GM23338 (cell line): Measurements from ENCODE around the gene AGAP1. TPM values are rescaled to one million over a fixed set of nuclear protein-coding genes. Genes with fewer than 3 reads are reported as not detected.

ENCODE experiments used
- ATAC-seq: fragments of 200-7000 bp; cut with Tn5 transposase; 3 replicates; pipeline ENCODE4 v1.9.1; 2020
- DNase-seq: peaks from one replicate; pipeline ENCODE4 v3.0.0-alpha.2; 2015; ENCODE audit warnings: low spot score
- H2AFZ ChIP-seq: fragments of 200-600 bp; sonication (generic); 2 replicates; pipeline ENCODE4 v1.8.0; 2016; ENCODE audit warnings: antibody characterized with exemption, mild to moderate bottlenecking, moderate library complexity
- H3F3A ChIP-seq: fragments of 200-600 bp; sonication (generic); replicated peaks from 2 replicates; pipeline ENCODE4 v1.8.0; 2017; ENCODE audit warnings: antibody characterized with exemption, mixed run types, low read depth
- H3K27ac ChIP-seq: fragments of 200-600 bp; sonication (generic); 2 replicates; pipeline ENCODE4 v1.6.1; 2016; ENCODE audit warnings: low read depth
- H3K27me3 ChIP-seq: fragments of 200-600 bp; sonication (generic); 2 replicates; pipeline ENCODE4 v1.8.0; 2016; ENCODE audit warnings: mild to moderate bottlenecking, mixed run types, moderate library complexity; ENCODE audit not compliant: insufficient read depth
- H3K36me3 ChIP-seq: fragments of 200-600 bp; sonication (generic); 2 replicates; pipeline ENCODE4 v1.8.0; 2016; ENCODE audit warnings: mild to moderate bottlenecking; ENCODE audit not compliant: insufficient read depth
- H3K4me1 ChIP-seq: fragments of 200-600 bp; sonication (generic); 2 replicates; pipeline ENCODE4 v1.8.0; 2016; ENCODE audit warnings: mild to moderate bottlenecking, moderate library complexity; ENCODE audit not compliant: insufficient read depth
- H3K4me2 ChIP-seq: fragments of 200-600 bp; sonication (generic); 2 replicates; pipeline ENCODE4 v1.7.1; 2017; ENCODE audit warnings: mixed run types
- H3K4me3 ChIP-seq: fragments of 200-600 bp; sonication (generic); 2 replicates; pipeline ENCODE4 v1.6.1; 2016; ENCODE audit warnings: mixed run types
- H3K79me2 ChIP-seq: fragments of 200-600 bp; sonication (generic); replicated peaks from 2 replicates; pipeline ENCODE4 v1.8.0; 2017; ENCODE audit warnings: mild to moderate bottlenecking; ENCODE audit not compliant: insufficient read depth
- H3K9me2 ChIP-seq: fragments of 200-600 bp; sonication (generic); 2 replicates; pipeline ENCODE4 v1.8.0; 2017; ENCODE audit not compliant: insufficient read depth
- H4K20me1 ChIP-seq: fragments of 200-600 bp; sonication (generic); replicated peaks from 2 replicates; pipeline ENCODE4 v1.8.0; 2017; ENCODE audit warnings: mild to moderate bottlenecking; ENCODE audit not compliant: insufficient read depth
- H3K27ac Mint-ChIP-seq: 2 replicates; pipeline ENCODE4 v1.8.0; 2020; ENCODE audit warnings: inconsistent platforms, mild to moderate bottlenecking, moderate library complexity, mixed read lengths
- H3K27me3 Mint-ChIP-seq: 3 replicates; pipeline ENCODE4 v1.8.0; 2022; ENCODE audit warnings: low read depth, mild to moderate bottlenecking, moderate library complexity, mixed read lengths, inconsistent platforms; ENCODE audit not compliant: insufficient read depth, poor library complexity
- H3K36me3 Mint-ChIP-seq: 3 replicates; pipeline ENCODE4 v1.8.0; 2021; ENCODE audit warnings: low read depth, mild to moderate bottlenecking, inconsistent platforms, moderate library complexity, mixed read lengths
- H3K4me1 Mint-ChIP-seq: 3 replicates; pipeline ENCODE4 v1.8.0; 2020; ENCODE audit warnings: mild to moderate bottlenecking, inconsistent platforms, mixed read lengths
- H3K4me3 Mint-ChIP-seq: 3 replicates; pipeline ENCODE4 v1.8.0; 2021; ENCODE audit warnings: moderate library complexity, mild to moderate bottlenecking, inconsistent platforms, mixed read lengths
- H3K9me3 Mint-ChIP-seq: 3 replicates; pipeline ENCODE4 v1.8.0; 2020; ENCODE audit warnings: moderate library complexity, mild to moderate bottlenecking, inconsistent platforms, mixed read lengths
- CREB1 ChIP-seq: fragments of 250-450 bp; sonication (Bioruptor Pico); IDR thresholded peaks from 2 replicates; pipeline ENCODE4 v1.5.0; 2020; ENCODE audit warnings: low read depth, mild to moderate bottlenecking, moderate library complexity
- EZH2 ChIP-seq: fragments of 200-600 bp; sonication (generic); IDR thresholded peaks from one replicate; pipeline ENCODE4 v1.8.0; 2017; ENCODE audit warnings: antibody characterized with exemption, mild to moderate bottlenecking, low read depth; ENCODE audit not compliant: unreplicated experiment
- EZH2phosphoT487 ChIP-seq: fragments of 200-600 bp; sonication (generic); IDR thresholded peaks from one replicate; pipeline ENCODE4 v1.8.1; 2018; ENCODE audit warnings: antibody characterized with exemption; ENCODE audit not compliant: unreplicated experiment
- JUNB ChIP-seq: IDR thresholded peaks from one replicate; pipeline ENCODE4 v1.6.1; 2016; ENCODE audit warnings: antibody characterized with exemption; ENCODE audit not compliant: unreplicated experiment
- NANOG ChIP-seq: IDR thresholded peaks from 2 replicates; pipeline ENCODE4 v1.6.1; 2016; ENCODE audit warnings: antibody characterized with exemption, borderline replicate concordance
- POLR2AphosphoS5 ChIP-seq: IDR thresholded peaks from 2 replicates; pipeline ENCODE4 v1.6.1; 2016; ENCODE audit warnings: antibody characterized with exemption, low read depth
- STAT1 ChIP-seq: IDR thresholded peaks from one replicate; pipeline ENCODE4 v1.6.1; 2016; ENCODE audit warnings: antibody characterized with exemption; ENCODE audit not compliant: unreplicated experiment
- ZNF114 ChIP-seq: fragments of 250-450 bp; sonication (Bioruptor Pico); IDR thresholded peaks from 2 replicates; pipeline ENCODE4 v1.5.0; 2020; ENCODE audit warnings: mild to moderate bottlenecking, moderate library complexity
- ZNF331 ChIP-seq: fragments of 250-450 bp; sonication (Bioruptor Pico); IDR thresholded peaks from 2 replicates; pipeline ENCODE4 v1.5.0; 2020; ENCODE audit warnings: low read depth, mild to moderate bottlenecking, moderate library complexity
- polyA plus RNA-seq: library from polyadenylated mRNA; unstranded; fragments of >200 nt; fragmentation: Nextera tagmentation; extraction: Ambion mirVana; gene quantifications from 2 replicates; pipeline ENCODE4 v1.2.1, GENCODE V29; 2016
- total RNA-seq: library from RNA; depleted of rRNA; stranded (reverse); fragments of >200 nt; shearing (Covaris generic); gene quantifications from 2 replicates; pipeline ENCODE4 v1.2.3, GENCODE V29; 2014
- TF ChIP-seq, protein P1 (sequence below): IDR thresholded peaks from one replicate; pipeline ENCODE4 v1.6.1; 2018; ENCODE audit warnings: antibody characterized with exemption; ENCODE audit not compliant: unreplicated experiment
- TF ChIP-seq, protein P2 (sequence below), 2 experiments: fragments of 200-600 bp in 1 of 2; sonication (generic) in 1 of 2; conservative IDR thresholded peaks; 2 replicates each; pipeline versions ENCODE4 v1.5.1 to v1.6.1; 2016 to 2017; ENCODE audit warnings: antibody characterized with exemption in 2 of 2, low read depth in 2 of 2, mild to moderate bottlenecking in 2 of 2, moderate library complexity in 1 of 2
- TF ChIP-seq, protein P3 (sequence below): fragments of 250-450 bp; sonication (Bioruptor Pico); IDR thresholded peaks from 2 replicates; pipeline ENCODE4 v1.5.0; 2020; ENCODE audit warnings: mild to moderate bottlenecking, moderate library complexity
- TF ChIP-seq, protein P4 (sequence below): IDR thresholded peaks from 2 replicates; pipeline ENCODE4 v1.6.1; 2016; ENCODE audit warnings: antibody characterized with exemption

The AGAP1 gene
- total and polyA plus RNA-seq, 2 experiments from 2014 or later = 13.3 to 27.9 TPM

DNA sequence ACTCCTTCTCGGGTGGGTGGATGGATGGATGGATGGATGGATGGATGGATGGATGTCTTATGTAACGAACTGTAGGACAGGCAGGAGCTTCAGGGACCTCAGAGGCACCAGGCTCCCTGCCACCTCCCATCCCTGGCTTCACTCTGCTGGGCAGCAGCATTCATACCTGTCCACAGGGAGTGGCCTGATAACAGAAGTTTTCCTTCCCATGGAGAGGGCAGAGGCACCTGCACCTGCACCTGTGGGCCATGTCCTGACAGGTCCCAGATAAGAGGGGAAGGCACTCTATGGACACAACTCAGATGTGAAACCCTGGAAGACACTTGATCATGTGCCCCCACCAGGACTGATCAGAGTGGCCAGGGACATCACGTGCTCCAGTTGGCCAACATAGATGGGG is 532.0 kb downstream of the AGAP1 start:
- Mint-ChIP-seq H3K36me3 (peaks cover 11% of the 10 kb centered on the region), H3K27me3 (peaks cover 10% of the 10 kb centered on the region), H3K27ac (no peak overlapping the region), H3K4me1 (peaks cover 8% of the 10 kb centered on the region), H3K9me3 (no peaks in the 10 kb centered on the region; the same call in 2 of the 3 replicates), H3K4me3 (no peak overlapping the region)
- no peaks in the 10 kb centered on the region; the same call in 1 of the 2 replicates for H3K9me2 ChIP-seq
- H3K4me2 ChIP-seq = no peak overlapping the region
- H3K79me2 ChIP-seq = no peaks in the 10 kb centered on the region
- no peaks in the 10 kb centered on the region for H3K27me3 ChIP-seq
- no peaks in the 10 kb centered on the region for H4K20me1 ChIP-seq
- no peaks in the 10 kb centered on the region for H3F3A ChIP-seq
- no peak for ATAC-seq
- TF ChIP-seq POLR2AphosphoS5 = no peak
- TF ChIP-seq, protein P1, sequence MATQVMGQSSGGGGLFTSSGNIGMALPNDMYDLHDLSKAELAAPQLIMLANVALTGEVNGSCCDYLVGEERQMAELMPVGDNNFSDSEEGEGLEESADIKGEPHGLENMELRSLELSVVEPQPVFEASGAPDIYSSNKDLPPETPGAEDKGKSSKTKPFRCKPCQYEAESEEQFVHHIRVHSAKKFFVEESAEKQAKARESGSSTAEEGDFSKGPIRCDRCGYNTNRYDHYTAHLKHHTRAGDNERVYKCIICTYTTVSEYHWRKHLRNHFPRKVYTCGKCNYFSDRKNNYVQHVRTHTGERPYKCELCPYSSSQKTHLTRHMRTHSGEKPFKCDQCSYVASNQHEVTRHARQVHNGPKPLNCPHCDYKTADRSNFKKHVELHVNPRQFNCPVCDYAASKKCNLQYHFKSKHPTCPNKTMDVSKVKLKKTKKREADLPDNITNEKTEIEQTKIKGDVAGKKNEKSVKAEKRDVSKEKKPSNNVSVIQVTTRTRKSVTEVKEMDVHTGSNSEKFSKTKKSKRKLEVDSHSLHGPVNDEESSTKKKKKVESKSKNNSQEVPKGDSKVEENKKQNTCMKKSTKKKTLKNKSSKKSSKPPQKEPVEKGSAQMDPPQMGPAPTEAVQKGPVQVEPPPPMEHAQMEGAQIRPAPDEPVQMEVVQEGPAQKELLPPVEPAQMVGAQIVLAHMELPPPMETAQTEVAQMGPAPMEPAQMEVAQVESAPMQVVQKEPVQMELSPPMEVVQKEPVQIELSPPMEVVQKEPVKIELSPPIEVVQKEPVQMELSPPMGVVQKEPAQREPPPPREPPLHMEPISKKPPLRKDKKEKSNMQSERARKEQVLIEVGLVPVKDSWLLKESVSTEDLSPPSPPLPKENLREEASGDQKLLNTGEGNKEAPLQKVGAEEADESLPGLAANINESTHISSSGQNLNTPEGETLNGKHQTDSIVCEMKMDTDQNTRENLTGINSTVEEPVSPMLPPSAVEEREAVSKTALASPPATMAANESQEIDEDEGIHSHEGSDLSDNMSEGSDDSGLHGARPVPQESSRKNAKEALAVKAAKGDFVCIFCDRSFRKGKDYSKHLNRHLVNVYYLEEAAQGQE = no peak
- no peak for TF ChIP-seq NANOG
- TF ChIP-seq EZH2 = no peak
- TF ChIP-seq, protein P2, sequence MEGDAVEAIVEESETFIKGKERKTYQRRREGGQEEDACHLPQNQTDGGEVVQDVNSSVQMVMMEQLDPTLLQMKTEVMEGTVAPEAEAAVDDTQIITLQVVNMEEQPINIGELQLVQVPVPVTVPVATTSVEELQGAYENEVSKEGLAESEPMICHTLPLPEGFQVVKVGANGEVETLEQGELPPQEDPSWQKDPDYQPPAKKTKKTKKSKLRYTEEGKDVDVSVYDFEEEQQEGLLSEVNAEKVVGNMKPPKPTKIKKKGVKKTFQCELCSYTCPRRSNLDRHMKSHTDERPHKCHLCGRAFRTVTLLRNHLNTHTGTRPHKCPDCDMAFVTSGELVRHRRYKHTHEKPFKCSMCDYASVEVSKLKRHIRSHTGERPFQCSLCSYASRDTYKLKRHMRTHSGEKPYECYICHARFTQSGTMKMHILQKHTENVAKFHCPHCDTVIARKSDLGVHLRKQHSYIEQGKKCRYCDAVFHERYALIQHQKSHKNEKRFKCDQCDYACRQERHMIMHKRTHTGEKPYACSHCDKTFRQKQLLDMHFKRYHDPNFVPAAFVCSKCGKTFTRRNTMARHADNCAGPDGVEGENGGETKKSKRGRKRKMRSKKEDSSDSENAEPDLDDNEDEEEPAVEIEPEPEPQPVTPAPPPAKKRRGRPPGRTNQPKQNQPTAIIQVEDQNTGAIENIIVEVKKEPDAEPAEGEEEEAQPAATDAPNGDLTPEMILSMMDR (conservative IDR thresholded peaks at IDR 0.05; ENCODE audit: low read depth in 2 of 2) = no peak
- no peak for TF ChIP-seq EZH2phosphoT487
- no peak for TF ChIP-seq ZNF114 (CRISPR knock-in tag)
- TF ChIP-seq JUNB = no peak
- TF ChIP-seq, protein P3, sequence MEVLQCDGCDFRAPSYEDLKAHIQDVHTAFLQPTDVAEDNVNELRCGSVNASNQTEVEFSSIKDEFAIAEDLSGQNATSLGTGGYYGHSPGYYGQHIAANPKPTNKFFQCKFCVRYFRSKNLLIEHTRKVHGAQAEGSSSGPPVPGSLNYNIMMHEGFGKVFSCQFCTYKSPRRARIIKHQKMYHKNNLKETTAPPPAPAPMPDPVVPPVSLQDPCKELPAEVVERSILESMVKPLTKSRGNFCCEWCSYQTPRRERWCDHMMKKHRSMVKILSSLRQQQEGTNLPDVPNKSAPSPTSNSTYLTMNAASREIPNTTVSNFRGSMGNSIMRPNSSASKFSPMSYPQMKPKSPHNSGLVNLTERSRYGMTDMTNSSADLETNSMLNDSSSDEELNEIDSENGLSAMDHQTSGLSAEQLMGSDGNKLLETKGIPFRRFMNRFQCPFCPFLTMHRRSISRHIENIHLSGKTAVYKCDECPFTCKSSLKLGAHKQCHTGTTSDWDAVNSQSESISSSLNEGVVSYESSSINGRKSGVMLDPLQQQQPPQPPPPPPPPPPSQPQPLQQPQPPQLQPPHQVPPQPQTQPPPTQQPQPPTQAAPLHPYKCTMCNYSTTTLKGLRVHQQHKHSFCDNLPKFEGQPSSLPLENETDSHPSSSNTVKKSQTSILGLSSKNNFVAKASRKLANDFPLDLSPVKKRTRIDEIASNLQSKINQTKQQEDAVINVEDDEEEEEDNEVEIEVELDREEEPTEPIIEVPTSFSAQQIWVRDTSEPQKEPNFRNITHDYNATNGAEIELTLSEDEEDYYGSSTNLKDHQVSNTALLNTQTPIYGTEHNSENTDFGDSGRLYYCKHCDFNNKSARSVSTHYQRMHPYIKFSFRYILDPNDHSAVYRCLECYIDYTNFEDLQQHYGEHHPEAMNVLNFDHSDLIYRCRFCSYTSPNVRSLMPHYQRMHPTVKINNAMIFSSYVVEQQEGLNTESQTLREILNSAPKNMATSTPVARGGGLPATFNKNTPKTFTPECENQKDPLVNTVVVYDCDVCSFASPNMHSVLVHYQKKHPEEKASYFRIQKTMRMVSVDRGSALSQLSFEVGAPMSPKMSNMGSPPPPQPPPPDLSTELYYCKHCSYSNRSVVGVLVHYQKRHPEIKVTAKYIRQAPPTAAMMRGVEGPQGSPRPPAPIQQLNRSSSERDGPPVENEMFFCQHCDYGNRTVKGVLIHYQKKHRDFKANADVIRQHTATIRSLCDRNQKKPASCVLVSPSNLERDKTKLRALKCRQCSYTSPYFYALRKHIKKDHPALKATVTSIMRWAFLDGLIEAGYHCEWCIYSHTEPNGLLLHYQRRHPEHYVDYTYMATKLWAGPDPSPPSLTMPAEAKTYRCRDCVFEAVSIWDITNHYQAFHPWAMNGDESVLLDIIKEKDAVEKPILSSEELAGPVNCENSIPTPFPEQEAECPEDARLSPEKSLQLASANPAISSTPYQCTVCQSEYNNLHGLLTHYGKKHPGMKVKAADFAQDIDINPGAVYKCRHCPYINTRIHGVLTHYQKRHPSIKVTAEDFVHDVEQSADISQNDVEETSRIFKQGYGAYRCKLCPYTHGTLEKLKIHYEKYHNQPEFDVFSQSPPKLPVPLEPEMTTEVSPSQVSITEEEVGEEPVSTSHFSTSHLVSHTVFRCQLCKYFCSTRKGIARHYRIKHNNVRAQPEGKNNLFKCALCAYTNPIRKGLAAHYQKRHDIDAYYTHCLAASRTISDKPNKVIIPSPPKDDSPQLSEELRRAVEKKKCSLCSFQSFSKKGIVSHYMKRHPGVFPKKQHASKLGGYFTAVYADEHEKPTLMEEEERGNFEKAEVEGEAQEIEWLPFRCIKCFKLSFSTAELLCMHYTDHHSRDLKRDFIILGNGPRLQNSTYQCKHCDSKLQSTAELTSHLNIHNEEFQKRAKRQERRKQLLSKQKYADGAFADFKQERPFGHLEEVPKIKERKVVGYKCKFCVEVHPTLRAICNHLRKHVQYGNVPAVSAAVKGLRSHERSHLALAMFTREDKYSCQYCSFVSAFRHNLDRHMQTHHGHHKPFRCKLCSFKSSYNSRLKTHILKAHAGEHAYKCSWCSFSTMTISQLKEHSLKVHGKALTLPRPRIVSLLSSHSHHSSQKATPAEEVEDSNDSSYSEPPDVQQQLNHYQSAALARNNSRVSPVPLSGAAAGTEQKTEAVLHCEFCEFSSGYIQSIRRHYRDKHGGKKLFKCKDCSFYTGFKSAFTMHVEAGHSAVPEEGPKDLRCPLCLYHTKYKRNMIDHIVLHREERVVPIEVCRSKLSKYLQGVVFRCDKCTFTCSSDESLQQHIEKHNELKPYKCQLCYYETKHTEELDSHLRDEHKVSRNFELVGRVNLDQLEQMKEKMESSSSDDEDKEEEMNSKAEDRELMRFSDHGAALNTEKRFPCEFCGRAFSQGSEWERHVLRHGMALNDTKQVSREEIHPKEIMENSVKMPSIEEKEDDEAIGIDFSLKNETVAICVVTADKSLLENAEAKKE = no peak
- no peak for TF ChIP-seq CREB1 (CRISPR knock-in tag)
- no peak for TF ChIP-seq STAT1
- no peak for TF ChIP-seq ZNF331 (CRISPR knock-in tag)
- TF ChIP-seq, protein P4, sequence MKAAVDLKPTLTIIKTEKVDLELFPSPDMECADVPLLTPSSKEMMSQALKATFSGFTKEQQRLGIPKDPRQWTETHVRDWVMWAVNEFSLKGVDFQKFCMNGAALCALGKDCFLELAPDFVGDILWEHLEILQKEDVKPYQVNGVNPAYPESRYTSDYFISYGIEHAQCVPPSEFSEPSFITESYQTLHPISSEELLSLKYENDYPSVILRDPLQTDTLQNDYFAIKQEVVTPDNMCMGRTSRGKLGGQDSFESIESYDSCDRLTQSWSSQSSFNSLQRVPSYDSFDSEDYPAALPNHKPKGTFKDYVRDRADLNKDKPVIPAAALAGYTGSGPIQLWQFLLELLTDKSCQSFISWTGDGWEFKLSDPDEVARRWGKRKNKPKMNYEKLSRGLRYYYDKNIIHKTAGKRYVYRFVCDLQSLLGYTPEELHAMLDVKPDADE = no peak
- DNase-seq = no peak
- H2AFZ ChIP-seq = no peak overlapping the region
- no peaks in the 10 kb centered on the region; the same call in 1 of the 2 replicates for H3K4me1 ChIP-seq
- no peak overlapping the region for H3K4me3 ChIP-seq
- H3K36me3 ChIP-seq = peaks cover 4% of the 10 kb centered on the region; the same call in 1 of the 2 replicates
- H3K27ac ChIP-seq = no peak overlapping the region
